ENCODE results near the gene SLC9A2. TPM values are rescaled to one million over a fixed set of nuclear protein-coding genes. Genes with fewer than 3 reads are reported as not detected.

SLC9A2 gene
- total RNA-seq, 4 donors from 2014 or later: 0.06 to 0.17 (median 0.17) TPM; not detected in 1

DNA sequence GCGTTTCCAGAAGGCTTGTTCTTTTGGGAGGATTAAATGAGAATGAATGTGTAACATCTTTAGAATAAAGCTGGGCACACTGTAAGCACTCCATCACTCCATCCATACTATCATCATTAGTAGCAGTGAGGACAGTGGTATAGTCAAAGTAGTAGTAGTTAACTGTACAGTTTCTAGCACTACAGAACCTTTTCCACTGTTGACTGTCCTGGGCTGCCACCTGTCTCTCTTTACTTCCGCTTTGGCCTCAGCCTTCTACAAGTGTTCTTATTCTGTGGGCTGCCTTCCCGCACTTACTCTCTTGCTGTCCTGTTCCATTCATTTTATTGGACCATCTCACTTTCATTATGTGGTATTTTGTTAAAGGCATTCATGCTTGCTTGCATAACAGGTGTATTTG lies 3.3 kb downstream of the SLC9A2 start:
- Histone ChIP-seq H3K27me3 (peaks cover 0 to 50% (median 10%) of the 10 kb centered on the region in 4 donors), H3K9me3 (peaks cover 0 to 4% (median 0%) of the 10 kb centered on the region in 4 donors)
- TF ChIP-seq POLR2AphosphoS5 (IDR thresholded peaks at IDR 0.05) (no peak), EP300 (IDR thresholded peaks at IDR 0.05) (no peak), POLR2A (IDR thresholded peaks at IDR 0.05; ENCODE audit: low read depth) (no peak)
- TF ChIP-seq, protein P1, sequence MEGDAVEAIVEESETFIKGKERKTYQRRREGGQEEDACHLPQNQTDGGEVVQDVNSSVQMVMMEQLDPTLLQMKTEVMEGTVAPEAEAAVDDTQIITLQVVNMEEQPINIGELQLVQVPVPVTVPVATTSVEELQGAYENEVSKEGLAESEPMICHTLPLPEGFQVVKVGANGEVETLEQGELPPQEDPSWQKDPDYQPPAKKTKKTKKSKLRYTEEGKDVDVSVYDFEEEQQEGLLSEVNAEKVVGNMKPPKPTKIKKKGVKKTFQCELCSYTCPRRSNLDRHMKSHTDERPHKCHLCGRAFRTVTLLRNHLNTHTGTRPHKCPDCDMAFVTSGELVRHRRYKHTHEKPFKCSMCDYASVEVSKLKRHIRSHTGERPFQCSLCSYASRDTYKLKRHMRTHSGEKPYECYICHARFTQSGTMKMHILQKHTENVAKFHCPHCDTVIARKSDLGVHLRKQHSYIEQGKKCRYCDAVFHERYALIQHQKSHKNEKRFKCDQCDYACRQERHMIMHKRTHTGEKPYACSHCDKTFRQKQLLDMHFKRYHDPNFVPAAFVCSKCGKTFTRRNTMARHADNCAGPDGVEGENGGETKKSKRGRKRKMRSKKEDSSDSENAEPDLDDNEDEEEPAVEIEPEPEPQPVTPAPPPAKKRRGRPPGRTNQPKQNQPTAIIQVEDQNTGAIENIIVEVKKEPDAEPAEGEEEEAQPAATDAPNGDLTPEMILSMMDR (IDR thresholded peaks at IDR 0.05): no peak

DNA sequence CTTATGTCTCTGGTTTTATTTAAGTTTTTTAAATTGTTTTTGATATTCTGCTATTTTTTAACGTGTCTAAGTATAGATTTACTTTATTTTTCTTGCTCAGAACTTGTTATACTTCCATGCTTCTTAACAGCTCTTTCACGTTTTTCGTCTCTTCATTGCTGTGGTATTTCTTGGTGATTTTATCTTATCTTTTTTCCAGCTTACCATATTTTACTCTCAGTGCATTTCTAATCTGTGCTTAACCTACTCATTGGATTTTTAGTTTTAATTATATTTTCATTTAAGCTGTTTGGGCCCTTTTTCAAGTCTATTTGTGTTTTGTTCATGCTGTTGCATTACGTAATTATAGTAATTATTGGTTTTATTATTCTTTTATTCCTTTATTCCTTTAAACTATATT lies 11.1 kb downstream of the SLC9A2 start:
- DNase-seq (ENCODE audit: extremely low spot score): no peak
- Histone ChIP-seq H3K4me1 (no peaks in the 10 kb centered on the region), H3K36me3 (no peaks in the 10 kb centered on the region), H3K4me3 (no peak overlapping the region), H3K27me3 (no peaks in the 10 kb centered on the region), H3K27ac (replicated peaks in 1 of 4) (no peak overlapping the region), H3K9me3 (peaks cover 0 to 4% (median 0%) of the 10 kb centered on the region in 4 donors)
- intact Hi-C loops (cut with DNase I): no loop called here
- TF ChIP-seq POLR2A (IDR thresholded peaks at IDR 0.05; ENCODE audit: low read depth) (no peak), POLR2AphosphoS5 (IDR thresholded peaks at IDR 0.05) (no peak)
- TF ChIP-seq, protein P1 (IDR thresholded peaks at IDR 0.05): no peak
- 68% methylated on average over 4 of the region's 4 CpGs for WGBS

More for the DNA sequence above, 3.3 kb downstream of the SLC9A2 start:
- Histone ChIP-seq H3K4me1 (peaks cover 6 to 20% (median 19%) of the 10 kb centered on the region in 4 donors), H3K36me3 (no peaks in the 10 kb centered on the region), H3K27ac (replicated peaks in 1 of 4) (no peak overlapping the region), H3K4me3 (no peak overlapping the region)
- DNase-seq (ENCODE audit: extremely low spot score): no peak
- WGBS: 88% methylated on average over 3 of the region's 3 CpGs
- intact Hi-C loops (cut with DNase I): no loop called here

DNA sequence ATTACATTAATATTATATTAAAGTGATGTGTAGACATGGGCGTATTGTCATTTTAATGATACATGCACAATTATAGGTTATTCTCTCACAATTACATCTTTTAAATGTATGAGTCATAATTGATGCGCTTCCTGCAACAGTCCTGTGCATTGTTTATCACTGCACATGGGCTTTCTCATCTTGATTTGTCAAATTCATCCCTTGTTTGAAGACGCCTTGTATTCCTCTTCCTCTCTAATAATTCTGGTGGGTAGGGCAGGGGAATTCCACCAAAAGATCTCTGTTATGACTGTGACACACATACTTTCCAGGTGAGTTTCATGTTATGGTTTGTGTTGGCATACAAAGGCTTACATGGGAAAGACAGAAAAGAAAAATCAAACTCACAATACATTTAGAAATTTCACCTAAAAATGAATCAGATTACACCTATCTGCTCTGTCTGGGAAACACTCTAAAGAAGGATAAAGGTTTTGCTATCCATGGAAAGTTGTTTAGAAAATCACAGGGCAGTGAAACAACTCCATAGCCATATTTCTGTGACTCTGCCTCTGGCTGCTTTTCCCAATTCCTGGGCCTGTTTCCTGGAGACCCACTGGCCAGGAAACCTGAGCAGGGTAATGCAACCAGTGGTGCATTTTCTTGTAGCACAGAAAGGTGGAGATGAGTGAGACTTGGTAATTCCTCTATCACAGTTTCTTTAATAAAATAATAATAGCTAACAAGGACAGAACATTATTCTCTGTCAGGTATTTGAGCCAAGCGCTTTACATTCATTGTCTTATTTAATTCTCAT lies 13.2 kb downstream of the SLC9A2 start:
- TF ChIP-seq POLR2AphosphoS5 (IDR thresholded peaks at IDR 0.05) (no peak), POLR2A (IDR thresholded peaks at IDR 0.05; ENCODE audit: low read depth) (no peak), EP300 (IDR thresholded peaks at IDR 0.05) (no peak)
- TF ChIP-seq, protein P1 (IDR thresholded peaks at IDR 0.05): no peak
- WGBS: 77% methylated on average over 4 of the region's 4 CpGs
- Histone ChIP-seq H3K9me3 (no peaks in the 10 kb centered on the region), H3K27me3 (peaks cover 0 to 4% (median 0%) of the 10 kb centered on the region in 4 donors), H3K4me1 (no peaks in the 10 kb centered on the region), H3K36me3 (no peaks in the 10 kb centered on the region), H3K4me3 (no peak overlapping the region), H3K27ac (replicated peaks in 1 of 4) (no peak overlapping the region)
- intact Hi-C loops (cut with DNase I): no loop called here
- no peak for DNase-seq (ENCODE audit: extremely low spot score)

DNA sequence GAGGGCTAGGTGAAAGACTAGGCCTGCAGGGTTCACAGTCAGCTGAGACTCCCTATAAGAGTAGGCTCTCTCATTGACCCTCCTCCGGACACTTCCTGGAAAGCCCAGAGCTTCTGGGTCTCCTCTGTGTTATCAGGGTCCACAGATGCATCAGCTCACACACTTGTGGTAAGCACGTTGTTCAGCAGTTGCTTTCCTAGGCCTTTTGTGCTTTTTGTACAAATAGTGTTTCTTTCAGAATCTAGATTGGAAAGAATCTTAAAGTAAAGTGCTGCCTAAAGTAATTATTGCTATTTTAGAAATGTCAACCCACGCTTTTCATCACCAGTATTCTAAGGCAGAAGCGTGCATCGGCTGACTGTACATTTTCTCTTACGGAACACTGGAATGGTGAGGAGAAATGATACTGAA lies 15.5 kb downstream of the SLC9A2 start:
- 93% methylated on average over 6 of the region's 6 CpGs for WGBS
- Histone ChIP-seq H3K36me3 (no peaks in the 10 kb centered on the region), H3K9me3 (no peaks in the 10 kb centered on the region), H3K4me1 (no peaks in the 10 kb centered on the region), H3K27me3 (peaks cover 0 to 6% (median 0%) of the 10 kb centered on the region in 4 donors), H3K27ac (replicated peaks in 1 of 4) (no peak overlapping the region), H3K4me3 (no peak overlapping the region)
- DNase-seq (ENCODE audit: extremely low spot score): no peak
- TF ChIP-seq EP300 (IDR thresholded peaks at IDR 0.05): no peak
- TF ChIP-seq, protein P1 (IDR thresholded peaks at IDR 0.05): no peak
- no peak for TF ChIP-seq POLR2A (IDR thresholded peaks at IDR 0.05; ENCODE audit: low read depth)
- TF ChIP-seq POLR2AphosphoS5 (IDR thresholded peaks at IDR 0.05): no peak
- intact Hi-C loops (cut with DNase I): no loop called here
